Naive B cell (primary cell): ENCODE results near the gene TMEM219. TPM values are rescaled to one million over a fixed set of nuclear protein-coding genes. Genes with fewer than 3 reads are reported as not detected.
A peak's percentile ranks its signal among the peaks of the same experiment; 100 is the strongest.

Source experiments
- ATAC-seq, 2 donors: fragments of 150-1000 bp; cut with Tn5 transposase; 2 replicates each; pipeline ENCODE4 v1.10.0; 2021; ENCODE audit warnings: low read depth in 2 of 2, mild to moderate bottlenecking in 2 of 2, moderate library complexity in 2 of 2
- DNase-seq: peaks from one replicate; pipeline ENCODE4 v3.0.0; 2022
- H3K27ac Mint-ChIP-seq, 6 donors: one replicate each; pipeline ENCODE4 v1.8.0; 2020 to 2022; ENCODE audit warnings: mild to moderate bottlenecking in 6 of 6, mixed read lengths in 6 of 6, moderate library complexity in 5 of 6, inconsistent platforms in 2 of 6
- H3K27me3 Mint-ChIP-seq, 3 donors: one replicate each; pipeline ENCODE4 v1.8.0; 2021 to 2022; ENCODE audit warnings: mixed read lengths in 3 of 3, mild to moderate bottlenecking in 1 of 3
- H3K36me3 Mint-ChIP-seq, 2 donors: one replicate each; pipeline ENCODE4 v1.8.0; 2020 to 2022; ENCODE audit warnings: mixed read lengths in 2 of 2, inconsistent platforms in 1 of 2, mild to moderate bottlenecking in 1 of 2
- H3K4me1 Mint-ChIP-seq, 3 donors: one replicate each; pipeline ENCODE4 v1.8.0; 2020 to 2022; ENCODE audit warnings: mixed read lengths in 3 of 3, inconsistent platforms in 1 of 3, mild to moderate bottlenecking in 1 of 3, moderate library complexity in 1 of 3
- H3K4me3 Mint-ChIP-seq, 8 donors: one replicate each; pipeline ENCODE4 v1.8.0; 2020 to 2022; ENCODE audit warnings: mild to moderate bottlenecking in 8 of 8, mixed read lengths in 8 of 8, moderate library complexity in 8 of 8, inconsistent platforms in 2 of 8
- H3K9me3 Mint-ChIP-seq, 7 donors: one replicate each; pipeline ENCODE4 v1.8.0; 2020 to 2022; ENCODE audit warnings: mixed read lengths in 7 of 7, mild to moderate bottlenecking in 5 of 7, inconsistent platforms in 2 of 7, moderate library complexity in 1 of 7
- polyA plus RNA-seq, 6 donors: library from polyadenylated mRNA; unstranded; fragments of 300-500 nt; fragmentation: Illumina TruSeq; gene quantifications; one replicate each; pipeline ENCODE4 v1.2.3, GENCODE V29; 2021; ENCODE audit warnings: low read depth in 6 of 6

TMEM219 gene, protein sequence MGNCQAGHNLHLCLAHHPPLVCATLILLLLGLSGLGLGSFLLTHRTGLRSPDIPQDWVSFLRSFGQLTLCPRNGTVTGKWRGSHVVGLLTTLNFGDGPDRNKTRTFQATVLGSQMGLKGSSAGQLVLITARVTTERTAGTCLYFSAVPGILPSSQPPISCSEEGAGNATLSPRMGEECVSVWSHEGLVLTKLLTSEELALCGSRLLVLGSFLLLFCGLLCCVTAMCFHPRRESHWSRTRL
- 100 to 1,000 TPM; 181 to 222 (median 186) TPM for polyA plus RNA-seq

DNA sequence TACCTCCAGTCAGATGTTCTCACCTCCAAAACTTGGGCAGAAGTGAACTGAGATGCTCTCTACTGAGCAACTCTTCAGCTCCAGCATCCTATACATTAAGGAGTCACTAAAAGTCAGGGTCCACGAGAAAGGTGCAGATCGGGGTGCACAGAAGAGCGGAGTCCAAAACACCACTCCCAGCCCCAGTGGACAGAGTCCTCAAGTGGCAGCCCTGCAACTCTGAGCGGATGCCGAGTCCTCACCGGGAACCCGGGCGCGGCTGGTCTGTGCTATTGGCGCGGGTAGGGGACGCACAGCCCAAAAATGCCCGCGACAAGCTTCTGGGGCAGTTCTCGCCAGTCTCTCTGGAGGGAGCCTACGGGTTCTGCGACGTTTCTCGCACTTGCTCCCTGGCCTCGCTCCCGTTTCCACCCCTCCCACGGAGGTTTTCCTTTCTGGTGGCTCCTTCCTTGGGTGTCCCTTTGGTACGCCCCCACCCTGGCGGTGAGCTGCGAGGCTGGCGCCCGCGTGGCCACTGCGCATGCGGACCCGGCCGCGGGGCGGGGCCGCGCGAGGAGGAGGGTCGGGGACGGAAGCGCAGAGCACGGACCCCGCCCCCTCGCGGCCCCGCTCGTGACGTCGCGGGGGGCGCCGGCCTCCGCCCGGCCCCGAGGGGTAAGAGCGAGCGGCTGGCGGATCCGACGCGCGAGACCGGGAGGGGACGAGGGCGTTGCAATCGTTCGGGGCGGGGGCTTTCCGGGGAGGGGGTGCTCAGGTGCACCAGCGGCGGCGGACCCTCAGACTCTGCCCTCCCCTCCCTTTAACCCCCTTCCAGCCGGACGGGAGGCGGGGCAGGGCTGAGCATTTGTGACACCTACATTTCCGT is at the start of gene TMEM219:
Gene TMEM219, plus strand, starts transcription at position 601 of the 865 bp plus-strand sequence. CDS start 1,065 bp downstream, outside the sequence.
- Mint-ChIP-seq H3K27ac (peak within 1 kb of the TSS; percentile 81 to 96 (median 94)), H3K4me1 (peaks cover 15 to 21% (median 16%) of the 10 kb centered on the region in 3 donors), H3K36me3 (peaks cover 0 to 4% of the 10 kb centered on the region in 2 donors), H3K4me3 (peak within 1 kb of the TSS; percentile 87 to 98 (median 94)), H3K27me3 (no peaks in the 10 kb centered on the region), H3K9me3 (no peaks in the 10 kb centered on the region)
- DNase-seq = peak; percentile 96
- ATAC-seq = peak; percentile 85 to 88

DNA sequence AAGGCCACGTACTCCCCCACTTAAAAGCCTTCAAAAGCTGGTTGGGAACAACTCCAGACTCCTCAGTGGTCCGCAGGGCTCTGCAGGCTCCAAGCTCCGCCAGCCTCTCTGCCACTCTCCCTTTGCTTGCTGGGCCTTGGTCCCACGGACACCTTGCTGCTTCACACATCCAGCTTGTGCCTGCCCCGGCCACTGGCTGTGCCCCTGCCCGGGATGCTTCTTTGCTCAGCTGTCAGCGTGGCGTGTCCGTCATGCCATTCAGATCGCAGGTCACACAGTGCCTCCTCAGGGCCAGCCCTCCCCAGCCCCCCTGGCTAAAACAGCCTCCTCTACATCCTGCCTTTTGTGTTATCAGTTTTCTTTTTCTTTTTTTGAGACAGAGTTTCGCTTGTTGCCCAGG is 49.8 kb upstream of the TMEM219 start:
- Mint-ChIP-seq H3K27ac (peak overlapping the region in 1 of 6 donors; percentile 30), H3K9me3 (no peaks in the 10 kb centered on the region), H3K4me3 (no peak overlapping the region), H3K4me1 (peaks cover 4 to 9% (median 8%) of the 10 kb centered on the region in 3 donors), H3K36me3 (peaks cover 0 to 4% of the 10 kb centered on the region in 2 donors), H3K27me3 (no peaks in the 10 kb centered on the region)
- DNase-seq = no peak
- no peak for ATAC-seq

DNA sequence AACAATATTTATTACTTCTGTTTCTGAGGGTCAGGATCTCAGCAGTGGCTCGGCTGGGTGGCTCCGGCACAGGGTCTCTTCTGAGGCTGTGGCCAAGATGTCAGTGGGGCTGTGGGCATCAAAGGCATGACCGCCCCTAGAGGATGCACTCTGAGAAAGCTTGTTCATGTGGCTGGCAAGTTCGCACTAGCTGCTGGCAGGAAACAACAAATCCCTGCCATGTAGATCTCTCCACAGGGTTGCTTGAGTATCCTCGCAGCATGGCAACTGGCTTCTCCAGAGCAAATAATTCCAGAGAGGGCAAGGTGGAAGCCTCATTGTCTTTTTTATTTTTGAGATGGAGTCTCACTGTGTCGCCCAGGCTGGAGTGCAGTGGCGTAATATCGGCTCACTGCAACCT is 48.4 kb upstream of the TMEM219 start:
- no peaks in the 10 kb centered on the region for H3K36me3 Mint-ChIP-seq
- peaks cover 0 to 8% (median 7%) of the 10 kb centered on the region in 3 donors for H3K4me1 Mint-ChIP-seq
- ATAC-seq = no peak
- no peak overlapping the region for H3K27ac Mint-ChIP-seq
- DNase-seq = no peak
- H3K9me3 Mint-ChIP-seq = no peaks in the 10 kb centered on the region
- H3K27me3 Mint-ChIP-seq = no peaks in the 10 kb centered on the region
- no peak overlapping the region for H3K4me3 Mint-ChIP-seq

DNA sequence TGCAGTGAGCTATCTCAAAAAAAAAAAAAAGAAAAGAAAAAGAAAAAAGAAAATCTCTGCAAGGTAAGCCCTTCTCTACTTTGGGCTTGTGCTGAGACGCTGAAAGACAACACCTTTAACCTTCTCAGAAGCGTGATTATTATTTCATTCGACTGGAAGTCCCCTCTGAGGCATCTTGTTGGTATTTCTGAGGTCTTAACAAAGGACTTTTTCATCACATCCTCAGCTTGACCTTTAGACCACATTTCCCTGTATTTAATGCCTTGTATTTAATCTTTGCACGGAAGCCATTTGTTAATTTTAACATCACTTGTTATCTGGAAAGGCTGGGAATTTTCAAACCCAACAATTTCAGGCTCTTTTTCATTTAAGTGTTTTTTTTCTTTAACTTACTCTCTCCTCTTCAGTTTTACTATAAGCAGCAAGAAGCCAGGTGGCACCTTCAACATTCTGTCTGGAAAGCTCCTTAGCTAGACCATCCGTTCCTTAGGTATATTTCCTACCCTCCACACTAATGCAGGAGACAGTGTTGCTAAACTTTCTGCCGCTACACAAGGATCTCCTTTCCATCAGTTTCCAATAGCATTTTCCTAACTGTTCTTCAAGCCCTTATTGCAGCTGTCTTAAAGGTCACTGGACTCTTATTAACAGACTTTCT is 46.2 kb upstream of the TMEM219 start:
- peak overlapping the region in 1 of 6 donors; percentile 63 for H3K27ac Mint-ChIP-seq
- peak overlapping the region in 1 of 8 donors; percentile 15 for H3K4me3 Mint-ChIP-seq
- H3K4me1 Mint-ChIP-seq = peaks cover 0 to 2% (median 0%) of the 10 kb centered on the region in 3 donors
- H3K9me3 Mint-ChIP-seq = no peaks in the 10 kb centered on the region
- ATAC-seq (no peak), DNase-seq (no peak)
- no peaks in the 10 kb centered on the region for H3K27me3 Mint-ChIP-seq
- H3K36me3 Mint-ChIP-seq = peaks cover 5 to 6% of the 10 kb centered on the region in 2 donors

DNA sequence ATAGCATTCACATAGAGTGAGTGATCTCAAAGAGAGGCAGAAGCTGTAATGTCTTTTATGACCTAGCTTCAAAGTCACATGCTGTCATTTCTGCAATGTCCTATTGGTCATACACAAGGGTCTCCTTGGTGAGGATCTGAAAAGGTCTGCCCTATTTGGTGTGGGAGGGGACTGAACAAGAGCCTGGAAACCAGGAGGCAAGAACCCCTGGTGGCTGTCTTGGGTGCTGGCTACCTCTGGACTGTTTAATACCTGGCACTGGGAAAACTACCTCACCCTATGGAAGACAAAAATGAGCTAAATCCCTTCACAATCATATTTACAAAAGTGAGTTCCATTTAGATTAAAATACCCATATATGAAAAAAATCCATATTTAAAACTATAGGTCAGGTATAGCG is 44.9 kb upstream of the TMEM219 start:
- no peaks in the 10 kb centered on the region for H3K27me3 Mint-ChIP-seq
- H3K9me3 Mint-ChIP-seq = no peaks in the 10 kb centered on the region
- ATAC-seq (no peak), DNase-seq (no peak)
- no peak overlapping the region for H3K4me3 Mint-ChIP-seq
- H3K4me1 Mint-ChIP-seq = peaks cover 0 to 7% (median 0%) of the 10 kb centered on the region in 3 donors
- H3K27ac Mint-ChIP-seq = peak overlapping the region in 1 of 6 donors; percentile 54
- H3K36me3 Mint-ChIP-seq = peaks cover 11 to 13% of the 10 kb centered on the region in 2 donors

DNA sequence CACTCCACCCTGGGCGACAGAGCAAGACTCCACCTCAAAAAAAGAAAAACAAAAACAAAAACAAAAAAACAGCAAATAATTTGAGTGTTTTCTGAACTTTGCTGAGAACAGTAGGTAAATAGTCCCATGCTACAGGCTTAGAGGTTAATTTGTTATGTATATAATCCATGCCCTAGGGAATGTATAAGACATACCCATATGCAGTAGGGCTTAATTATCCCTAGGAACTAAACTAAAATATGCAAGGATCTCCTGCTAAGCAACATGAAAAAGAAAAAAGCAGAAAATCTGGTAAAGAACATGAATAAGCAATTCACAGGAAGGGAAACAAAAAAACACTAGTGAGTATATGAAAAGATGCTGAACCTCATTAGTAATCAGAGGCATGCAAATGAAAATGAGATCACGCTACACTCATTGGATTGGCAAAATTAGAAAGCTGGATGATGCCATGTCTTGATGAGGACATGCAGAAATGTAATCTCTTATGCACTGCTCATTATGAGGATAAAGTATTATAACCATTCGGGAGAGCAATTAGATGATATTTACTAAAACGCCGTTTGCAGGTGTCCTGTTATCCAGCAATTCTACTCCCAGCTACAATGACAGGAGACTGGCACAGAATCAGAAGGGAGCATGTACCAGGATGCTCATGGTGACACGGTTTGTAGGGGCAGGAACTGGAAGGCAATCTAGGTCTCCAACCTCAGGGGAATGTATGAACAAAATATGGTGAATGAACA is 41.4 kb upstream of the TMEM219 start:
- Mint-ChIP-seq H3K4me3 (peak overlapping the region in 2 of 8 donors; percentile 36 to 45), H3K36me3 (peaks cover 11 to 13% of the 10 kb centered on the region in 2 donors), H3K4me1 (peaks cover 14 to 22% (median 20%) of the 10 kb centered on the region in 3 donors), H3K9me3 (no peaks in the 10 kb centered on the region), H3K27ac (peak overlapping the region in 1 of 6 donors; percentile 32), H3K27me3 (no peaks in the 10 kb centered on the region)
- ATAC-seq (no peak), DNase-seq (no peak)

DNA sequence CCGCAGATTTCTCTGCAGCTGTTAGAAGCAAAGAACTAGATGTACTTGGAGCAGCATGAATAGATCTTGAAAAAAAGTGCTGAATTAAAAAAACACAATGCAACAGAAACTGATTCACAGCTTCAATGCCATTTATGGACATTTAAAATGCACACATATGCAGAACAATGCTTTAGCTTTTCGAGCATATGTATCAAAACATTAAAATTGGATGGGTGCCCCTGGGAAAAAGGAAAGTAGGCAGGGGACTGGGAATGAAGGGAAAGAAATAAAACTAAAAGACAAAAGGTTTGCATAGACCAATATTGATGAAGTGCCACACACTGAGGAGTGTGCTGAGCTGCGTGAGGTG is 40.9 kb upstream of the TMEM219 start:
- DNase-seq (no peak), ATAC-seq (no peak)
- Mint-ChIP-seq H3K27ac (peak overlapping the region in 2 of 6 donors; percentile 16 to 62), H3K36me3 (peaks cover 11 to 13% of the 10 kb centered on the region in 2 donors), H3K4me3 (peak overlapping the region in 1 of 8 donors; percentile 36), H3K27me3 (no peaks in the 10 kb centered on the region), H3K4me1 (peaks cover 16 to 23% (median 21%) of the 10 kb centered on the region in 3 donors), H3K9me3 (no peaks in the 10 kb centered on the region)

DNA sequence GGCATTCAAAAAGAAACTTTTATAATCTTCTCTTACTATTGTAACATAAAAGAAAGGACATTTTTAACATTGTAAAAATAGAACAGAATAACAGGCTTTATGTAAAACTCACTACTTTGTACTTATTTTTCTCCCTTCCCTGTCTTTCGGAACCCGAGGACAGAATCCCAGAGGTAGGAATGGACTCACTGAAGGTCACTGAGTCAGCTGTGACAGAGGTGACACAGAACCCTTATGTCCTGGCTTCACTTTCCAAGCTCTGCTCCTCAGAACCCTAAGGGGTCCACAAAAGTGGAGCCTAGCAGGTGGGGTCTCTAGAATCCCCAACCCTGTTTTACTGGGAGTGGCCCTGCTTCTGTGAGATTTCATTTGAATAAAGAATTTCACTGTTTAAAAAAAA is 39.6 kb upstream of the TMEM219 start:
- H3K27ac Mint-ChIP-seq = no peak overlapping the region
- no peaks in the 10 kb centered on the region for H3K9me3 Mint-ChIP-seq
- H3K4me1 Mint-ChIP-seq = peaks cover 28 to 36% (median 29%) of the 10 kb centered on the region in 3 donors
- peaks cover 11 to 13% of the 10 kb centered on the region in 2 donors for H3K36me3 Mint-ChIP-seq
- DNase-seq (no peak), ATAC-seq (no peak)
- H3K4me3 Mint-ChIP-seq = peak overlapping the region in 2 of 8 donors; percentile 32 to 93
- H3K27me3 Mint-ChIP-seq = no peaks in the 10 kb centered on the region

DNA sequence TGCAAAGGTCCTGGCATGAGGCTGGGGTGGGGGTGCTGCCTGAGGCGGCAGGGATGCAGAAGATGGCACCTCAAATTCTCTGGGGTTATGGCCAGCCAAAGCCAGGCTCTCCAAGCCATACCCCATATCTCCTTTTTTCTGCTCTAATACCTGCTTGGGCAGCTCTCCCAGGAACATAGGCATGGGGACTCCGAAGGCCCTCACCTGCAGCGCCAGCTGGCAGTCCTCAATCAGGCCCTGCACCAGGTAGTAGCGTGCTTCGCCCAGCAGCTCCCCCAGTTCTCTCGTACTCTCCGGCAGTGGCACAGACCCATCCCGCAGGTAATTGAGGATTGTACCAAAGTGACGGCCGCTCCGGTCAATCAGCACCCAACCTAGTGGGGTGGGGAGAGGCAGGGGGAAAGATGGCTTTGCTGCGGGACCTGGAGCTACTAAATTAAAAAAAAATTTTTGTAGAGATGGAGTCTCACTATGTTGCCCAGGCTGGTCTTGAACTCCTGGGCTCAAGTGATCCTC is 38.8 kb upstream of the TMEM219 start:
- Mint-ChIP-seq H3K9me3 (no peaks in the 10 kb centered on the region), H3K27me3 (no peaks in the 10 kb centered on the region), H3K4me1 (peaks cover 28 to 42% (median 37%) of the 10 kb centered on the region in 3 donors), H3K4me3 (peak overlapping the region in 3 of 8 donors; percentile 15 to 93 (median 37)), H3K27ac (peak overlapping the region in 1 of 6 donors; percentile 29), H3K36me3 (peaks cover 11 to 13% of the 10 kb centered on the region in 2 donors)
- ATAC-seq (no peak), DNase-seq (no peak)

DNA sequence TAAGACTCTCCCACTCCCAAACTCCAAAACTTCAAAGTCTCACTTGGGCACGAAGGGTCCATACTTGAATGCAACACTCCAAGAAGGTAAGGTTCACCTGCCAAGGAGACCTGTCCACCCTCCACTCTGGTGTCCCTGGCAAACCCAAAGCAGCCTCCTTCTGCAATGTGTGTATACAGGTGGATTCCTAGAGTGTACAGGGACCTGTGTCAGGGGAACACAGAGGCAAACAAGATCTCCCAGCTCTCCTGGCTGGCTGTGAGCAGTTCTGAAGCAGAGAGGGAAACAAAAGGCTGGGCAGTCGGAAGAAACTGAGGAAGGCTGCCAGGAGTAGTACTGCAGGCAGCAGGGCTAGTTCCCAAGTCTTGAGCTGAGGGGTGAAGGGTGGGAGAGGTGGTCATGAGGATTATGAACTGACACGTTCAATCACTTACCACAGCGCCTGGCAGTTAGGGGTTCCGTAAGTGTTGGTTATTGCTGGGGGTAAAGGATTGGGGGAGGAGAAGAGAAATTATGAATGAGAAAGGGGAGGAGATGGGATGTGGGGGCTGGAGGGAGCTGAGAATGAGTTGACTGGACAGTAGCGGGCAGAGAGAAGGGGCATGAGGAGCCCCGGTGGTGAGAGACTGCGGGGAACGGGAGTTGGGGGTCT is 36.6 kb upstream of the TMEM219 start:
- peak overlapping the region; percentile 87 to 98 (median 95) for H3K4me3 Mint-ChIP-seq
- no peaks in the 10 kb centered on the region for H3K9me3 Mint-ChIP-seq
- H3K27ac Mint-ChIP-seq = peak overlapping the region; percentile 50 to 91 (median 88)
- H3K36me3 Mint-ChIP-seq = peaks cover 11 to 12% of the 10 kb centered on the region in 2 donors
- no peak for ATAC-seq
- H3K4me1 Mint-ChIP-seq = peaks cover 28 to 42% (median 37%) of the 10 kb centered on the region in 3 donors
- H3K27me3 Mint-ChIP-seq = no peaks in the 10 kb centered on the region
- DNase-seq = no peak

DNA sequence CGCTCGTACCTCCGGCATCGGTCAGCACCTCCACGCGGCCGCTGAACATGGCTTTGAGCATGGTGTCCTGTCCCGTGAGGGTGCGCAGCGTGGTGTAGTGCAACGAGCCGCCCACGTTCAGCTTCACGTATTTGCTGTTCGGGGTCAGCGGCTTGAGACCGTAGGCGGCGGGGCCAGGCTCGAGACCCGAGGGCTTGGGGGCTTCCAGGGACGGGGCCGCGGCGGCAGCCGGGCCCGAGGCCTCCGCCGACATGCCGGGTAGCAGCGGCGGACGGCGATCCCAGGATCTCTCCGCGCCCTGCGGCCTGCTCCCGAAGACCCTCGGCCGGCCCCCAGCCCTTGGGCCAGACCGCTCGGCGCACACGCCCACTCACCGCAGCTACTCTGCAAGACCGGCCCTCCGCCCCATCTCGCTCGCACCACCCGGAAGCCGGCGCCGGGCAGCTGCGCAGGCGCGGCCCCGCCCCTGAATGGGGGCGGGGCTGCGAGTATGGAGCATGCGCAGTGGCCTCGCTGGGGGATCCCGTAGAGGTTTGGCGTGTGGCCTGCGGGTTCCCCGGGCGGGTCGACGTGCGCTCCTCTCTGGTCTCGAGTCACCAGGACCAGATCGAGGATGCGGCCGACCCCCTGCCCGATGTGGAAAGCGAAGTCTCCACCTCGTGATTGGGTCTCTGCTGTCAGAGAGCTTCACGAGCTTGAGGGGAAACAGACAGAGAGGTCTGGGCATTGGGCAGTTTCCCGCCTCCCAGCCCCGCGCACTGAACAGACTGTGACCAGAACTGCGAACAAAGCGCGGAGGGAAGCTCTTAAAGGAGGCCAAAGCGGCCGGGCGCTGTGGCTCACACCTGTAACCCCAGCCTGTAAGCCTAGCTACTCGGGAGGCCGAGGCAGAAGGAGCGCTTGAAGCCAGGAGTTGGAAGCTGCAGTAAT is 35.8 kb upstream of the TMEM219 start, which contains the start of gene KCTD13:
Gene KCTD13, minus strand, starts transcription at position 446 of the 930 bp plus-strand sequence. Its CDS starts 193 bp downstream, at position 253.
- H3K4me3 Mint-ChIP-seq = peak within 1 kb of the TSS; percentile 87 to 99 (median 96)
- H3K27me3 Mint-ChIP-seq = no peaks in the 10 kb centered on the region
- peak within 1 kb of the TSS; percentile 89 to 99 (median 98) for H3K27ac Mint-ChIP-seq
- DNase-seq = peak; percentile 95
- H3K36me3 Mint-ChIP-seq = peaks cover 3 to 4% of the 10 kb centered on the region in 2 donors
- ATAC-seq = peak; percentile 86 to 89
- H3K4me1 Mint-ChIP-seq = peaks cover 23 to 42% (median 37%) of the 10 kb centered on the region in 3 donors
- no peaks in the 10 kb centered on the region for H3K9me3 Mint-ChIP-seq
